IMR-90 (cell line): Measurements from ENCODE around the gene GUCY1A2. TPM values are rescaled to one million over a fixed set of nuclear protein-coding genes. Genes with fewer than 3 reads are reported as not detected.

ENCODE experiments used
- ATAC-seq: fragments of 200-7000 bp; cut with Tn5 transposase; 2 replicates; pipeline ENCODE4 v1.9.1; 2020; ENCODE audit warnings: low read depth, mild to moderate bottlenecking, moderate library complexity
- BruUV-seq: library from RNA; stranded (reverse); fragments of 400-500 nt; replicated peaks from 2 replicates; lab custom pipeline; 2021; lab: Mats Ljungman, UMichigan
- CTCF ChIA-PET: fragments of 300-600 bp; formaldehyde crosslinking; extraction: SDS; loops from one replicate; lab custom pipeline; 2021; ENCODE audit warnings: antibody characterized with exemption; lab: Yijun Ruan, JAX
- POLR2A ChIA-PET: fragments of 300-600 bp; sonication (Branson Sonifier 250); formaldehyde crosslinking; loops from one replicate; lab custom pipeline; 2022; ENCODE audit warnings: antibody characterized with exemption; ENCODE audit not compliant: unreplicated experiment; lab: Charles Lee
- DNase-seq: peaks from one replicate; pipeline ENCODE4 v3.0.0; 2013
- H2AFZ ChIP-seq: replicated peaks from 2 replicates; pipeline ENCODE3; 2013; ENCODE audit warnings: low read length, mild to moderate bottlenecking; ENCODE audit not compliant: poor library complexity
- H2AK5ac ChIP-seq: 2 replicates; pipeline ENCODE4 v1.6.1; 2013; ENCODE audit warnings: low read depth, low read length, inconsistent platforms
- H2AK9ac ChIP-seq: replicated peaks from 2 replicates; pipeline ENCODE3; 2013; ENCODE audit warnings: mild to moderate bottlenecking, low read depth, low read length, moderate library complexity; ENCODE audit not compliant: poor library complexity
- H2BK120ac ChIP-seq: 2 replicates; pipeline ENCODE4 v1.6.1; 2013; ENCODE audit warnings: low read depth, low read length, inconsistent platforms
- H2BK15ac ChIP-seq: 3 replicates; pipeline ENCODE4 v1.6.1; 2013; ENCODE audit warnings: low read depth, low read length, inconsistent platforms
- H2BK20ac ChIP-seq: 2 replicates; pipeline ENCODE4 v1.6.1; 2013; ENCODE audit warnings: low read depth, mild to moderate bottlenecking, inconsistent platforms, low read length, moderate library complexity
- H2BK5ac ChIP-seq: 2 replicates; pipeline ENCODE4 v1.6.1; 2013; ENCODE audit warnings: mild to moderate bottlenecking, low read depth, low read length, inconsistent platforms; ENCODE audit not compliant: poor library complexity, severe bottlenecking
- H3K14ac ChIP-seq: replicated peaks from 2 replicates; pipeline ENCODE4 v1.6.1; 2013; ENCODE audit warnings: low read depth, low read length, inconsistent platforms
- H3K18ac ChIP-seq: 2 replicates; pipeline ENCODE4 v1.6.1; 2013; ENCODE audit warnings: low read depth, low read length, control low read depth
- H3K23ac ChIP-seq: 2 replicates; pipeline ENCODE4 v1.6.1; 2013; ENCODE audit warnings: low read depth, low read length, inconsistent platforms
- H3K27ac ChIP-seq: 2 replicates; pipeline ENCODE4 v1.5.1; 2013; ENCODE audit warnings: mild to moderate bottlenecking, control low read depth, low read length; ENCODE audit not compliant: insufficient read depth
- H3K27me3 ChIP-seq: 2 replicates; pipeline ENCODE4 v1.6.1; 2013; ENCODE audit warnings: low read length; ENCODE audit not compliant: control insufficient read depth, insufficient read depth
- H3K36me3 ChIP-seq: 2 replicates; pipeline ENCODE4 v1.6.1; 2013; ENCODE audit warnings: low read length, mixed read lengths; ENCODE audit not compliant: control insufficient read depth, insufficient read depth
- H3K4ac ChIP-seq: 2 replicates; pipeline ENCODE4 v1.6.1; 2013; ENCODE audit warnings: low read depth, low read length, inconsistent platforms
- H3K4me1 ChIP-seq: 2 replicates; pipeline ENCODE4 v1.6.1; 2013; ENCODE audit warnings: low read length, mixed read lengths; ENCODE audit not compliant: control insufficient read depth, insufficient read depth
- H3K4me2 ChIP-seq: 2 replicates; pipeline ENCODE4 v1.6.1; 2013; ENCODE audit warnings: low read depth, mild to moderate bottlenecking, control low read depth, low read length, moderate library complexity
- H3K4me3 ChIP-seq: 2 replicates; pipeline ENCODE4 v1.5.1; 2013; ENCODE audit warnings: low read depth, mild to moderate bottlenecking, control low read depth, low read length, moderate library complexity; ENCODE audit not compliant: insufficient read depth
- H3K56ac ChIP-seq: 2 replicates; pipeline ENCODE4 v1.6.1; 2013; ENCODE audit warnings: low read length, inconsistent platforms; ENCODE audit not compliant: insufficient read depth; ENCODE audit errors: extremely low read depth
- H3K79me1 ChIP-seq, 2 experiments: 2 replicates each; pipeline ENCODE4 v1.6.1; 2013; ENCODE audit warnings: low read length in 2 of 2, inconsistent platforms in 1 of 2, low read depth in 1 of 2
- H3K9ac ChIP-seq: 2 replicates; pipeline ENCODE4 v1.6.1; 2013; ENCODE audit warnings: low read depth, low read length, control low read depth
- H3K9me1 ChIP-seq: 2 replicates; pipeline ENCODE4 v1.6.1; 2013; ENCODE audit warnings: low read length, inconsistent platforms; ENCODE audit not compliant: insufficient read depth
- H3K9me3 ChIP-seq: 2 replicates; pipeline ENCODE4 v1.6.1; 2013; ENCODE audit warnings: low read length; ENCODE audit not compliant: control insufficient read depth, insufficient read depth
- H4K20me1 ChIP-seq: 2 replicates; pipeline ENCODE4 v1.6.1; 2013; ENCODE audit warnings: low read length, inconsistent platforms; ENCODE audit not compliant: insufficient read depth
- H4K5ac ChIP-seq: 2 replicates; pipeline ENCODE4 v1.6.1; 2013; ENCODE audit warnings: mild to moderate bottlenecking, low read depth, low read length, control low read depth
- H4K8ac ChIP-seq, 2 experiments: 2 replicates each; pipeline ENCODE4 v1.6.1; 2013; ENCODE audit warnings: low read depth in 2 of 2, low read length in 2 of 2, control low read depth in 1 of 2, inconsistent platforms in 1 of 2
- H4K91ac ChIP-seq: 2 replicates; pipeline ENCODE4 v1.6.1; 2013; ENCODE audit warnings: low read depth, low read length, inconsistent platforms; ENCODE audit not compliant: insufficient read depth
- CHD1 ChIP-seq: IDR thresholded peaks from 2 replicates; pipeline ENCODE4 v1.6.1; 2012; ENCODE audit warnings: low read depth, low read length, improper control_type of control experiment
- ELK1 ChIP-seq: fragments of 150-350 bp; IDR thresholded peaks from 2 replicates; pipeline ENCODE4 v1.6.1; 2016; ENCODE audit warnings: low read depth, mild to moderate bottlenecking, low read length, moderate library complexity, borderline replicate concordance
- MAZ ChIP-seq: IDR thresholded peaks from 2 replicates; pipeline ENCODE4 v1.6.1; 2012; ENCODE audit warnings: low read depth, mild to moderate bottlenecking, low read length, improper control_type of control experiment, moderate library complexity, borderline replicate concordance
- RCOR1 ChIP-seq: IDR thresholded peaks from 2 replicates; pipeline ENCODE4 v1.6.1; 2012; ENCODE audit warnings: mild to moderate bottlenecking, low read length, improper control_type of control experiment; ENCODE audit not compliant: insufficient replicate concordance
- RFX5 ChIP-seq: IDR thresholded peaks from 2 replicates; pipeline ENCODE4 v1.8.0; 2012; ENCODE audit warnings: low read depth, mild to moderate bottlenecking, low read length, moderate library complexity
- SMC3 ChIP-seq: fragments of 150-350 bp; IDR thresholded peaks from 2 replicates; pipeline ENCODE4 v1.6.1; 2016; ENCODE audit warnings: low read depth, mild to moderate bottlenecking, antibody characterized with exemption, low read length, moderate library complexity
- USF2 ChIP-seq: fragments of 150-350 bp; IDR thresholded peaks from 2 replicates; pipeline ENCODE4 v1.6.1; 2017; ENCODE audit warnings: mild to moderate bottlenecking, antibody characterized with exemption, low read length, low read depth
- WGBS, 2 experiments: methylation state at CpG; one replicate each; pipeline versions ENCODE4 v1.1.5 to v1.1.7; 2013; ENCODE audit warnings: missing lambda C conversion rate in 2 of 2; ENCODE audit not compliant: insufficient read length in 1 of 2; ENCODE audit errors: extremely low coverage in 2 of 2; 5-methylcytosine and 5-hydroxymethylcytosine counted together
- dilution Hi-C: fragments of 300-500 bp; cut with HindIII; formaldehyde crosslinking; loops from one replicate; pipeline ENCODE4 v1.14.3; 2018; ENCODE audit warnings: low sequenced_read_pairs; ENCODE audit not compliant: unreplicated experiment
- in situ Hi-C: fragments of 300-500 bp; cut with MboI; formaldehyde crosslinking; loops from 3 replicates; pipeline ENCODE4 v1.14.3; 2019; ENCODE audit warnings: low sequenced_read_pairs, inconsistent platforms, mixed read lengths
- intact Hi-C: fragments of 100-400 bp; cut with micrococcal nuclease; formaldehyde crosslinking; loops from 2 replicates; pipeline ENCODE4 v1.10.0; 2022
- polyA plus RNA-seq, 3 experiments: library from polyadenylated mRNA; depleted of rRNA; stranded (reverse); fragments of >200 nt; gene quantifications; 2 replicates each; pipeline ENCODE4 v1.2.3, GENCODE V29; 2012; ENCODE audit warnings: low replicate concordance in 1 of 3
- total RNA-seq: library from RNA; depleted of rRNA; stranded (reverse); fragments of >200 nt; gene quantifications from 2 replicates; pipeline ENCODE4 v1.2.3, GENCODE V29; 2012

The GUCY1A2 gene
- total and polyA plus RNA-seq, 2 of the 4 experiments (the other 2 are of a cell fraction) = under 0.01 to 0.03 TPM

- H3K56ac ChIP-seq = no peak overlapping the region
- CTCF ChIA-PET = no interaction called here
Observed at GRCh38 chr11:106856566-106856965, 161.7 kb downstream of the GUCY1A2 start.

More at GRCh38 chr11:106856566-106856965, 161.7 kb downstream of the GUCY1A2 start:
- POLR2A ChIA-PET = no interaction called here
- H3K4me3 ChIP-seq = no peak overlapping the region
- no peak overlapping the region for H3K23ac ChIP-seq
- no peak overlapping the region for H2AFZ ChIP-seq
- WGBS, 2 experiments = 80% methylated on average over 1 of the region's 3 CpGs; no CpG with 5 or more reads in 1 of the 2 experiments
- DNase-seq (no peak), ATAC-seq (no peak)
- no peaks in the 10 kb centered on the region for H3K27me3 ChIP-seq
- no peaks in the 10 kb centered on the region for H4K20me1 ChIP-seq
- intact Hi-C loops (no loop called here), in situ Hi-C loops (no loop called here), dilution Hi-C loops (no loop called here)
- H3K9me3 ChIP-seq = no peaks in the 10 kb centered on the region
- H3K9me1 ChIP-seq = no peaks in the 10 kb centered on the region
- H3K4ac ChIP-seq = no peak overlapping the region
- H3K14ac ChIP-seq = no peak overlapping the region
- no peak overlapping the region for H2AK9ac ChIP-seq
- no peak overlapping the region for H4K91ac ChIP-seq
- no peak overlapping the region for H2BK120ac ChIP-seq
- H3K27ac ChIP-seq = no peak overlapping the region
- TF ChIP-seq RCOR1 (no peak), CHD1 (no peak), ELK1 (no peak), MAZ (no peak), SMC3 (no peak), RFX5 (no peak), USF2 (no peak)
- no peak overlapping the region for H3K9ac ChIP-seq
- no peak overlapping the region for H3K18ac ChIP-seq
- H4K8ac ChIP-seq = no peak overlapping the region
- H2BK20ac ChIP-seq = no peak overlapping the region
- H2BK15ac ChIP-seq = no peak overlapping the region
- no peak overlapping the region for H2BK5ac ChIP-seq
- H3K4me1 ChIP-seq = no peaks in the 10 kb centered on the region
- no peak overlapping the region for H4K5ac ChIP-seq
- no peaks in the 10 kb centered on the region for H3K79me1 ChIP-seq
- no peak overlapping the region for H2AK5ac ChIP-seq
- H3K4me2 ChIP-seq = no peak overlapping the region
- no TSS peak for BruUV-seq
- H3K36me3 ChIP-seq = no peaks in the 10 kb centered on the region
